Body of pancreas (tissue), 4 donors: Measurements from ENCODE around the gene DGKI. TPM values are rescaled to one million over a fixed set of nuclear protein-coding genes. Genes with fewer than 3 reads are reported as not detected.

ENCODE experiments used
- ATAC-seq: fragments of 150-250 bp; one replicate; pipeline ENCODE4 v1.9.1; 2016
- DNase-seq, 4 donors: peaks; one replicate each; pipeline ENCODE4 v3.0.0-alpha.2; 2019
- H3K27ac ChIP-seq, 4 donors: fragments of 200-600 bp; sonication (generic); 1 replicate in 3 of 4; 2 replicates in 1 of 4; pipeline versions ENCODE4 v1.5.1 to v1.6.1; 2016 to 2019; ENCODE audit warnings: mild to moderate bottlenecking in 1 of 4, mixed read lengths in 1 of 4, moderate library complexity in 1 of 4
- H3K27me3 ChIP-seq, 2 donors: fragments of 200-600 bp; sonication (generic); one replicate each; pipeline ENCODE4 v1.6.0; 2016; ENCODE audit warnings: mild to moderate bottlenecking in 1 of 2
- H3K36me3 ChIP-seq, 2 donors: fragments of 200-600 bp; sonication (generic); replicated peaks in 1 of 2; 2 replicates each; pipeline ENCODE4 v1.5.1; 2016; ENCODE audit warnings: low read depth in 2 of 2; ENCODE audit not compliant: insufficient read depth in 1 of 2
- H3K4me1 ChIP-seq: fragments of 200-600 bp; sonication (generic); one replicate; pipeline ENCODE4 v1.6.0; 2016
- H3K4me3 ChIP-seq, 2 donors: fragments of 200-600 bp; sonication (generic); 1 replicate in 1 of 2; 2 replicates in 1 of 2; pipeline ENCODE4 v1.5.1; 2016 to 2019
- H3K9me3 ChIP-seq, 3 donors: fragments of 200-600 bp; sonication (generic); 1 replicate in 2 of 3; 2 replicates in 1 of 3; pipeline ENCODE4 v1.5.1; 2016
- CTCF ChIP-seq, 7 experiments: fragments of 450-650 bp in 4 of 7; fragments of 200-600 bp in 3 of 7; sonication (generic) in 3 of 7; IDR thresholded peaks; one replicate each; pipeline ENCODE4 v1.5.1; 2016 to 2019; ENCODE audit warnings: antibody characterized with exemption in 7 of 7
- POLR2A ChIP-seq, 3 donors: fragments of 450-650 bp; IDR thresholded peaks; one replicate each; pipeline ENCODE4 v1.6.1; 2016; ENCODE audit warnings: antibody characterized with exemption in 3 of 3, mild to moderate bottlenecking in 2 of 3
- WGBS, 2 donors: methylation state at CpG; one replicate each; pipeline ENCODE4 v1.1.5; 2017; 5-methylcytosine and 5-hydroxymethylcytosine counted together
- intact Hi-C: fragments of 100-400 bp; cut with DNase I; formaldehyde crosslinking; loops from one replicate; pipeline ENCODE4 v1.15.1; 2023
- total RNA-seq, 2 donors: library from RNA; depleted of rRNA; stranded (reverse); fragments of >200 nt; gene quantifications; one replicate each; pipeline ENCODE4 v1.1.0, GENCODE V29; 2016

DGKI gene
- total RNA-seq, 2 donors from 2014 or later, result 2.6 TPM; not detected in 1

DNA sequence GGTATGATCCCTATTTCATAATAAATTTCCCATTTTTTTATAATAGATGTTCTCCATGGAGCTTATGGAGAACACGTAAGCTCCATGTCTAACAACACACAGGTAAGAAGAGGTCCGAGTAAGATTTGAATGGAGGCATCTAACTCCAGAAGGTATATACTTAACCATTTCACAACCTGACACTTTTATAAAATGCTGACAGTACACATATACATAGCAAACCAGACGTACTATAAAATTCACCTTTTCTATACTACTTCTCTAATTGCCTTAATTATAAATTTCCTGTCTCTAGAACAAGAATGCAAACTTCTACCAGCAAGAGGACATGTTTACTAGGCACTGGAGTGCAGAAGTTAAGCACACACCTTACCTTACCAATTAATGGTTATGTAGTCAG lies 151.3 kb downstream of the DGKI start:
- Histone ChIP-seq H3K4me1 (peaks cover 4% of the 10 kb centered on the region), H3K4me3 (no peak overlapping the region), H3K9me3 (no peaks in the 10 kb centered on the region), H3K36me3 (no peaks in the 10 kb centered on the region), H3K27ac (no peak overlapping the region), H3K27me3 (no peaks in the 10 kb centered on the region)
- DNase-seq, result no peak
- intact Hi-C loops, result no loop called here
- ATAC-seq, result no peak
- 55 to 63% methylated on average over 3 of the region's 3 CpGs for WGBS, 2 donors
- no peak for TF ChIP-seq CTCF (IDR thresholded peaks at IDR 0.05)
- no peak for TF ChIP-seq POLR2A (IDR thresholded peaks at IDR 0.05)

- Histone ChIP-seq H3K4me3 (no peak overlapping the region), H3K27ac (no peak overlapping the region), H3K27me3 (no peaks in the 10 kb centered on the region), H3K9me3 (no peaks in the 10 kb centered on the region), H3K4me1 (peaks cover 4% of the 10 kb centered on the region), H3K36me3 (no peaks in the 10 kb centered on the region)
- intact Hi-C loops, result no loop called here
- DNase-seq (no peak), ATAC-seq (no peak)
- TF ChIP-seq CTCF (IDR thresholded peaks at IDR 0.05), result no peak
- no peak for TF ChIP-seq POLR2A (IDR thresholded peaks at IDR 0.05)
- 60 to 69% methylated on average over 2 of the region's 2 CpGs for WGBS, 2 donors
Measured at GRCh38 chr7:137694405-137694804, 152.4 kb downstream of the DGKI start.

DNA sequence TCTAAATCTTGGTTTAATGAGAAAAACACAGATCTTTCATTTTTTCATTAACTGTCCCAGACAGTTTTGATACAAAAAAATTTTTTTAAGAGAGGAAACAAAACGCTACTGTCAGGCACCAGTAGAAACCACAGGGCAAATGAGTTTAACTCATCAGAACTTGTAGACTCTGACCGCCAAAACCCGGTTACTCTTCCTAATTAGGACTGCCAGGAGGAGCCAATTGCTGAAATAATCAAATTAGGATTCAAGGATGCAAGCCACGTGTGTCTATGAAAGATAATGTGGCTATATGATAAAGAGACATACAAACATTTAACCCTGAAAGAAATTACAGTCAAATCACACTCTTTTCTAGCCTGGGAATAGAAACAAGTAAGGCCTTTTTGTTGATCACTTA lies 154.4 kb downstream of the DGKI start:
- 70 to 72% methylated on average over 4 of the region's 4 CpGs for WGBS, 2 donors
- Histone ChIP-seq H3K27me3 (no peaks in the 10 kb centered on the region), H3K4me3 (no peak overlapping the region), H3K9me3 (peaks cover 0 to 4% (median 0%) of the 10 kb centered on the region in 3 donors), H3K27ac (no peak overlapping the region), H3K36me3 (no peaks in the 10 kb centered on the region), H3K4me1 (peaks cover 4% of the 10 kb centered on the region)
- DNase-seq, result no peak
- ATAC-seq, result no peak
- no peak for TF ChIP-seq POLR2A (IDR thresholded peaks at IDR 0.05)
- TF ChIP-seq CTCF (IDR thresholded peaks at IDR 0.05), result no peak
- intact Hi-C loops, result no loop called here

DNA sequence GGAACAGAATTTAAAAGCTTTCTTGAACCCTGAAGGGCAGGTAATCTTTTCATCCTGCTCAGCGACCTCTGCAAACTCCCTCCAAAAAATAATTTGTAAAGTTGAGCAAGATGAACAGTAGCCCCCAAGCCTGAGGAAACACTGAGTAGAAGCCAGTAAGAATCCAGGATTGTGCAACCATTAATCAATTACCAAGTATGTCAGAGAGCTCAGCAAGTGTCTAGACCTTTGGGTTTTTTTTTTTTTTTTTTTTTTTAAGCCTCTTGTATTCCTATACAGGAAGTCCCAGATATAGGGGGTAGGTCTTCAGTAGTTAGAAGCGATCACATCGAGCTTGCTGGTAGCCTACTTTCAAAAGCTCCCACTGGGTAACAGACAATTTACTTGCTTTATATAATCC lies 155.2 kb downstream of the DGKI start:
- H3K9me3 ChIP-seq, result peaks cover 0 to 4% (median 0%) of the 10 kb centered on the region in 3 donors
- H3K27ac ChIP-seq, result no peak overlapping the region
- no peaks in the 10 kb centered on the region for H3K36me3 ChIP-seq
- H3K4me1 ChIP-seq, result peaks cover 4% of the 10 kb centered on the region
- intact Hi-C loops, result no loop called here
- 83 to 85% methylated on average over 3 of the region's 3 CpGs for WGBS, 2 donors
- no peak for DNase-seq
- no peak overlapping the region for H3K4me3 ChIP-seq
- no peak for ATAC-seq
- H3K27me3 ChIP-seq, result no peaks in the 10 kb centered on the region
- TF ChIP-seq POLR2A (IDR thresholded peaks at IDR 0.05) (no peak), CTCF (IDR thresholded peaks at IDR 0.05) (no peak)

DNA sequence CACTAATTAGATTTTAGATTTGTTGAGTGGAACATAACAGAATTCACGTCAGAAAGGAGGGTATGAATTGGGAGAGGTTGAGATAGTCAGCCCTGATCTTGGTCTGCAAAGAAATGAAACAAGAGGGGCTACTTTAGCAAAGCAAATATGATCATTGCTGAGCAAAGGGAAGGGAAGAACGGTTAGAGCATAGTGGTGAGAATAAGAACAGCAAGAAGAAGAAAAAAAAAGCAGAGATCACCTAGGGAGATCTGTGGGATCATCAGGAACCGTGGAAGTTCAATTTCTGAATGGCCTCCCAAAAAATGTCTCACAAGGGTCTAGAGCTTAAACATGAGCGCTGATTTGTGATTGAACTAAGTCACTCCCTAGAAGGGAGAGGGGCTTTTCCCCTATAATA lies 156.1 kb downstream of the DGKI start:
- intact Hi-C loops, result no loop called here
- no peak for ATAC-seq
- H3K9me3 ChIP-seq, result peaks cover 0 to 4% (median 0%) of the 10 kb centered on the region in 3 donors
- peaks cover under 1% of the 10 kb centered on the region for H3K4me1 ChIP-seq
- no peaks in the 10 kb centered on the region for H3K36me3 ChIP-seq
- 68 to 81% methylated on average over 4 of the region's 4 CpGs for WGBS, 2 donors
- H3K27ac ChIP-seq, result no peak overlapping the region
- TF ChIP-seq POLR2A (IDR thresholded peaks at IDR 0.05) (no peak), CTCF (IDR thresholded peaks at IDR 0.05) (no peak)
- H3K27me3 ChIP-seq, result no peaks in the 10 kb centered on the region
- DNase-seq, result no peak
- H3K4me3 ChIP-seq, result no peak overlapping the region
